Lower lobe of right lung (tissue), 2 donors: ENCODE data around the gene MLIP. TPM values are rescaled to one million over a fixed set of nuclear protein-coding genes. Genes with fewer than 3 reads are reported as not detected.

Experiments
- ATAC-seq, 2 donors: fragments of 200-7000 bp; cut with Tn5 transposase; one replicate each; pipeline ENCODE4 v1.9.1; 2020 to 2022; ENCODE audit warnings: mild to moderate bottlenecking in 2 of 2, moderate library complexity in 2 of 2
- DNase-seq: peaks from one replicate; pipeline ENCODE4 v3.0.0-alpha.2; 2020
- H3K27ac ChIP-seq: fragments of 200-600 bp; one replicate; pipeline ENCODE4 v1.8.0; 2022
- H3K27me3 ChIP-seq: fragments of 200-600 bp; one replicate; pipeline ENCODE4 v1.8.0; 2022; ENCODE audit warnings: low read depth
- H3K36me3 ChIP-seq: fragments of 200-600 bp; one replicate; pipeline ENCODE4 v1.8.0; 2022; ENCODE audit warnings: mild to moderate bottlenecking
- H3K4me1 ChIP-seq: fragments of 200-600 bp; one replicate; pipeline ENCODE4 v1.8.0; 2022
- H3K4me3 ChIP-seq: fragments of 200-600 bp; one replicate; pipeline ENCODE4 v1.8.0; 2022; ENCODE audit warnings: mild to moderate bottlenecking
- H3K9me3 ChIP-seq: fragments of 200-600 bp; one replicate; pipeline ENCODE4 v1.8.0; 2022
- CTCF ChIP-seq: fragments of 200-600 bp; IDR thresholded peaks from one replicate; pipeline ENCODE4 v1.8.0; 2022; ENCODE audit warnings: antibody characterized with exemption, mild to moderate bottlenecking
- intact Hi-C: fragments of 100-400 bp; cut with DNase I; formaldehyde crosslinking; loops from one replicate; pipeline ENCODE4 v1.11.0; 2022
- total RNA-seq: library from RNA; stranded (reverse); fragmentation: NEBNext Ultra II Directional; extraction: Animal tissue kit (Norgen Biotek cat#: 25700); gene quantifications from one replicate; pipeline ENCODE4 v1.2.1, GENCODE V29; 2021
- donor health status: DM: no; HTN: yes; CAD: no; lungs with severe emphysema.

MLIP gene
- total RNA-seq, 1 donor from 2014 or later = not detected

DNA sequence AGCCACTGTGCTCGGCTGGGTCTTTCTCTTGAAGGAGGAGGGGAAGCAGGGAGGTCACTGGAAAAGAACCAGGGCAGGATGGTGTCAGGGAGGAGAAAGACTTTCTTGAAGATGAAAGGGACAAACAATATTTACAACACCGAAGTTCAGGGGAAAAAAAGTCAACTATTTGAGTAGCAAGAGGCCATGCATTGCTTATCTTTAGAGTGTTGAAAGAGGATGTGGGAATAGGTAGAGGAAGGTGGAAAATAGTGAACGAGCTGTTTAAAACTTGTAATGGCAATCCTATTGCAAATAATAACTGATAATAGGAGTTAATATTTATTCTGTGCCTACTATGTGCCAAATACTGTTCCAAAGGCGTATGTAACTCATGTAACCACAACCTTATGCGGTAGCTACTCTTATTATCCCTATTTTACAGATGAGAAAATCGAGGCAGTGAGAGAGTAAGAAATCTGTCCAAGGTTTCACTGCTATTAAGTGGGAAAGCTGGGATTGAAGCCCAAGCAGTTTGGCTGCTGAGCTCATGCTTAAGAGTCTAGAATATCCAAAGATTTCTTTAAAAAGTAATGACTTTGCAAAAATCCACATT lies 12.7 kb upstream of the MLIP start:
- H3K9me3 ChIP-seq = no peaks in the 10 kb centered on the region
- no peaks in the 10 kb centered on the region for H3K36me3 ChIP-seq
- TF ChIP-seq CTCF = no peak
- no peak overlapping the region for H3K4me3 ChIP-seq
- DNase-seq = no peak
- intact Hi-C loops = no loop called here
- ATAC-seq = no peak
- H3K27me3 ChIP-seq = no peaks in the 10 kb centered on the region
- H3K27ac ChIP-seq = no peak overlapping the region
- no peaks in the 10 kb centered on the region for H3K4me1 ChIP-seq

- Histone ChIP-seq H3K36me3 (no peaks in the 10 kb centered on the region), H3K9me3 (no peaks in the 10 kb centered on the region), H3K27ac (no peak overlapping the region), H3K4me3 (no peak overlapping the region), H3K4me1 (no peaks in the 10 kb centered on the region), H3K27me3 (no peaks in the 10 kb centered on the region)
- intact Hi-C loops = no loop called here
- no peak for ATAC-seq
- DNase-seq = no peak
- TF ChIP-seq CTCF = no peak
Observed at GRCh38 chr6:54099225-54099624, 12.0 kb upstream of the MLIP start.

DNA sequence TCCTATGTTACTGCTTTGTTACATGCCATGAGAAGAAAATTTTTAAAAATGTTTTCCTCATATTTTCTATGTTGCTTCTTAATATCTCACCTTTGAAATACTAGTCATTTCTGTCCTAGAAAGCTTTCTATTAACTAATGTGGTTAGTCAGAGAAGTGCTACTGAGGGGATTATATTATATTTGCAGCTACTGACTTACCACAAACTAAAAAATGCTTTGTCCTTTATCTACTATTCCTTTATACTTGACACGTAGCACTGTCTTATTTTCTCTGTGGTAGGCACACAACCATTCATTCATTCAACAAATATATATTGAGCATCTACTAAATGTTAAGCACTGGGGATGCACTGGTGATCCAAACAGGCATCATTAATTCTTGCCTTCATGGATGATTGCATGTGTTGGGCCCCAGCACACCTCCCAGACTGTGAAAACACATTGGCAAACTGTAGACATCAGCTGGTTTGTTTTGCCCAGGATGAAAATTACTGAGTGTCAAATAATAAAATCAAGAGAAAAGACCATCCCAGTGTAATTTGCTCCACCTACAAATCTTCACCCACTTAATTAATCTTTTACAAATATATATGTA lies 10.7 kb upstream of the MLIP start:
- Histone ChIP-seq H3K27me3 (no peaks in the 10 kb centered on the region), H3K4me3 (no peak overlapping the region), H3K9me3 (no peaks in the 10 kb centered on the region), H3K27ac (no peak overlapping the region), H3K36me3 (no peaks in the 10 kb centered on the region), H3K4me1 (no peaks in the 10 kb centered on the region)
- ATAC-seq (no peak), DNase-seq (no peak)
- intact Hi-C loops = no loop called here
- TF ChIP-seq CTCF = no peak

- TF ChIP-seq CTCF = no peak
- DNase-seq = no peak
Observed at GRCh38 chr6:54102238-54102637, 9.0 kb upstream of the MLIP start.

DNA sequence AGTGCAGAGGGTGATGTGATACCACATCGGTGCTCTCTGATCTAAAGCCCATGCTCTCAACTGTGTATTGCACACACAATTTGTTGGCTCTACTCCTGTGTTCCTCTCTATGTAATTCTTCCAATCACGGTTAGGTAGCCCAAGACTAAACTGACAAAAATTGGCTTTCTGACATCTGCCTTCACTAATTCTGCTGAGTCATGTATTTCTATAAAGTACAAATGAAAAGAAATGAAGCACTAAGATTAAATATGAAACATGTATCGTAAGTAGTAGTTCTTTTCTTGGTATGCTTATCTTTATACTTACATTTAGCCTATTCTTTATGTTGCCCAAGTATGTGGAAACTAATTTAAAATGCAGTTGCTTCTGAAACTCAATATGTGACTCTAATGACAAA lies 7.7 kb upstream of the MLIP start:
- TF ChIP-seq CTCF = no peak
- intact Hi-C loops = no loop called here
- ATAC-seq (no peak), DNase-seq (no peak)
- H3K36me3 ChIP-seq = no peaks in the 10 kb centered on the region
- no peak overlapping the region for H3K4me3 ChIP-seq
- no peaks in the 10 kb centered on the region for H3K27me3 ChIP-seq
- no peaks in the 10 kb centered on the region for H3K9me3 ChIP-seq
- H3K27ac ChIP-seq = no peak overlapping the region
- H3K4me1 ChIP-seq = no peaks in the 10 kb centered on the region

More at GRCh38 chr6:54102238-54102637, 9.0 kb upstream of the MLIP start:
- Histone ChIP-seq H3K36me3 (no peaks in the 10 kb centered on the region), H3K27me3 (no peaks in the 10 kb centered on the region), H3K4me1 (no peaks in the 10 kb centered on the region), H3K4me3 (no peak overlapping the region), H3K9me3 (no peaks in the 10 kb centered on the region), H3K27ac (no peak overlapping the region)
- intact Hi-C loops = no loop called here
- ATAC-seq = no peak
